Immature natural killer cell (primary cell): ENCODE measurements around the gene PRDM2. TPM values are rescaled to one million over a fixed set of nuclear protein-coding genes. Genes with fewer than 3 reads are reported as not detected.

Source experiments
- DNase-seq, 3 donors: peaks; one replicate each; pipeline ENCODE4 v3.0.0; 2022; ENCODE audit warnings: mixed read lengths in 1 of 3
- H3K27ac Mint-ChIP-seq, 6 donors: one replicate each; pipeline ENCODE4 v1.8.0; 2020; ENCODE audit warnings: mixed read lengths in 6 of 6, mild to moderate bottlenecking in 5 of 6, inconsistent platforms in 4 of 6, moderate library complexity in 3 of 6
- H3K27me3 Mint-ChIP-seq, 3 donors: one replicate each; pipeline ENCODE4 v1.8.0; 2020 to 2021; ENCODE audit warnings: low read depth in 3 of 3, mild to moderate bottlenecking in 3 of 3, mixed read lengths in 3 of 3, moderate library complexity in 3 of 3, inconsistent platforms in 1 of 3
- H3K36me3 Mint-ChIP-seq, 3 donors: one replicate each; pipeline ENCODE4 v1.8.0; 2020; ENCODE audit warnings: mixed read lengths in 3 of 3, inconsistent platforms in 2 of 3, mild to moderate bottlenecking in 2 of 3
- H3K4me1 Mint-ChIP-seq, 2 donors: one replicate each; pipeline ENCODE4 v1.8.0; 2020; ENCODE audit warnings: inconsistent platforms in 2 of 2, mild to moderate bottlenecking in 2 of 2, mixed read lengths in 2 of 2, moderate library complexity in 1 of 2
- H3K4me3 Mint-ChIP-seq, 5 donors: one replicate each; pipeline ENCODE4 v1.8.0; 2020; ENCODE audit warnings: mild to moderate bottlenecking in 5 of 5, mixed read lengths in 5 of 5, inconsistent platforms in 3 of 5, moderate library complexity in 3 of 5
- H3K9me3 Mint-ChIP-seq, 6 donors: one replicate each; pipeline ENCODE4 v1.8.0; 2020; ENCODE audit warnings: mild to moderate bottlenecking in 6 of 6, mixed read lengths in 6 of 6, inconsistent platforms in 4 of 6, moderate library complexity in 3 of 6
- polyA plus RNA-seq, 3 donors: library from polyadenylated mRNA; unstranded; fragments of 300-500 nt; fragmentation: Illumina TruSeq; gene quantifications; one replicate each; pipeline ENCODE4 v1.2.3, GENCODE V29; 2021

PRDM2 gene
- polyA plus RNA-seq, 3 donors from 2014 or later = 9.6 to 34.1 (median 10.8) TPM

- DNase-seq = no peak
- H3K4me1 Mint-ChIP-seq = peaks cover 12 to 37% of the 10 kb centered on the region in 2 donors
- H3K9me3 Mint-ChIP-seq = no peaks in the 10 kb centered on the region
- peaks cover 0 to 15% (median 4%) of the 10 kb centered on the region in 3 donors for H3K27me3 Mint-ChIP-seq
- no peak overlapping the region for H3K4me3 Mint-ChIP-seq
- peaks cover 15 to 59% (median 30%) of the 10 kb centered on the region in 3 donors for H3K36me3 Mint-ChIP-seq
- H3K27ac Mint-ChIP-seq = peak overlapping the region in 2 of 6 donors; percentile 17 to 20
Measured at GRCh38 chr1:13781907-13782633, 82.1 kb downstream of the PRDM2 start.

- Mint-ChIP-seq H3K4me3 (no peak overlapping the region), H3K27me3 (peaks cover 0 to 15% (median 4%) of the 10 kb centered on the region in 3 donors), H3K36me3 (peaks cover 15 to 63% (median 30%) of the 10 kb centered on the region in 3 donors), H3K27ac (peak overlapping the region in 2 of 6 donors; percentile 17 to 20), H3K9me3 (no peaks in the 10 kb centered on the region), H3K4me1 (peaks cover 19 to 40% of the 10 kb centered on the region in 2 donors)
- DNase-seq = no peak
Measured at GRCh38 chr1:13782634-13783360, 82.8 kb downstream of the PRDM2 start.

GRCh38 chr1:13783551-13783950 is 83.6 kb downstream of the PRDM2 start:
- Mint-ChIP-seq H3K27me3 (peaks cover 0 to 9% (median 2%) of the 10 kb centered on the region in 3 donors), H3K9me3 (no peaks in the 10 kb centered on the region), H3K4me1 (peaks cover 27 to 46% of the 10 kb centered on the region in 2 donors), H3K4me3 (no peak overlapping the region), H3K27ac (peak overlapping the region in 1 of 6 donors; percentile 58), H3K36me3 (peaks cover 9 to 60% (median 26%) of the 10 kb centered on the region in 3 donors)
- no peak for DNase-seq

- Mint-ChIP-seq H3K27ac (peak overlapping the region in 1 of 6 donors; percentile 14), H3K4me1 (peaks cover 41 to 55% of the 10 kb centered on the region in 2 donors), H3K4me3 (no peak overlapping the region), H3K9me3 (no peaks in the 10 kb centered on the region), H3K36me3 (peaks cover 8 to 46% (median 13%) of the 10 kb centered on the region in 3 donors), H3K27me3 (peaks cover 0 to 6% (median 2%) of the 10 kb centered on the region in 3 donors)
- DNase-seq = no peak
Measured at GRCh38 chr1:13784971-13785370, 85.0 kb downstream of the PRDM2 start.

GRCh38 chr1:13786541-13786940 is 86.6 kb downstream of the PRDM2 start:
- Mint-ChIP-seq H3K27me3 (peaks cover 0 to 4% (median 0%) of the 10 kb centered on the region in 3 donors), H3K9me3 (no peaks in the 10 kb centered on the region), H3K4me1 (peaks cover 57 to 66% of the 10 kb centered on the region in 2 donors), H3K27ac (peak overlapping the region in 3 of 6 donors; percentile 1 to 22 (median 6)), H3K36me3 (peaks cover 4 to 31% (median 7%) of the 10 kb centered on the region in 3 donors), H3K4me3 (no peak overlapping the region)
- DNase-seq = no peak

GRCh38 chr1:13788795-13789194 is 88.8 kb downstream of the PRDM2 start:
- Mint-ChIP-seq H3K4me1 (peaks cover 55 to 79% of the 10 kb centered on the region in 2 donors), H3K36me3 (peaks cover 0 to 20% (median 7%) of the 10 kb centered on the region in 3 donors), H3K4me3 (no peak overlapping the region), H3K27ac (no peak overlapping the region), H3K27me3 (peaks cover 0 to 2% (median 0%) of the 10 kb centered on the region in 3 donors), H3K9me3 (no peaks in the 10 kb centered on the region)
- no peak for DNase-seq

- peaks cover 0 to 2% (median 0%) of the 10 kb centered on the region in 3 donors for H3K27me3 Mint-ChIP-seq
- peak overlapping the region in 2 of 5 donors; percentile 13 to 71 for H3K4me3 Mint-ChIP-seq
- H3K4me1 Mint-ChIP-seq = peaks cover 54 to 96% of the 10 kb centered on the region in 2 donors
Measured at GRCh38 chr1:13790290-13791030, 90.5 kb downstream of the PRDM2 start.

GRCh38 chr1:13792419-13792818 is 92.4 kb downstream of the PRDM2 start:
- H3K4me1 Mint-ChIP-seq = peaks cover 67 to 100% of the 10 kb centered on the region in 2 donors
- no peak overlapping the region for H3K4me3 Mint-ChIP-seq
- H3K36me3 Mint-ChIP-seq = peaks cover 3 to 13% (median 5%) of the 10 kb centered on the region in 3 donors
- H3K27me3 Mint-ChIP-seq = peaks cover 0 to 2% (median 0%) of the 10 kb centered on the region in 3 donors
- no peaks in the 10 kb centered on the region for H3K9me3 Mint-ChIP-seq
- H3K27ac Mint-ChIP-seq = peak overlapping the region in 3 of 6 donors; percentile 13 to 30 (median 18)
- no peak for DNase-seq

More at GRCh38 chr1:13790290-13791030, 90.5 kb downstream of the PRDM2 start:
- Mint-ChIP-seq H3K27ac (peak overlapping the region; percentile 44 to 91 (median 64)), H3K9me3 (no peaks in the 10 kb centered on the region), H3K36me3 (peaks cover 3 to 21% (median 12%) of the 10 kb centered on the region in 3 donors)
- DNase-seq = no peak

- Mint-ChIP-seq H3K4me1 (peaks cover 69 to 100% of the 10 kb centered on the region in 2 donors), H3K27ac (peak overlapping the region in 2 of 6 donors; percentile 18 to 30), H3K4me3 (no peak overlapping the region), H3K27me3 (peaks cover 0 to 2% (median 0%) of the 10 kb centered on the region in 3 donors), H3K36me3 (peaks cover 3 to 11% (median 5%) of the 10 kb centered on the region in 3 donors), H3K9me3 (no peaks in the 10 kb centered on the region)
- DNase-seq = no peak
Measured at GRCh38 chr1:13793088-13793730, 93.2 kb downstream of the PRDM2 start.

- peaks cover 3 to 9% (median 5%) of the 10 kb centered on the region in 3 donors for H3K36me3 Mint-ChIP-seq
Measured at GRCh38 chr1:13794231-13795187, 94.5 kb downstream of the PRDM2 start.

GRCh38 chr1:13797397-13797796 is 97.4 kb downstream of the PRDM2 start:
- Mint-ChIP-seq H3K27ac (peak overlapping the region; percentile 46 to 71 (median 64)), H3K4me3 (peak overlapping the region in 3 of 5 donors; percentile 10 to 62 (median 12)), H3K4me1 (peaks cover 64 to 96% of the 10 kb centered on the region in 2 donors), H3K27me3 (peaks cover 0 to 2% (median 0%) of the 10 kb centered on the region in 3 donors), H3K36me3 (peaks cover 3 to 8% (median 5%) of the 10 kb centered on the region in 3 donors), H3K9me3 (no peaks in the 10 kb centered on the region)
- peak in 1 of 3 donors; percentile 26 for DNase-seq

More at GRCh38 chr1:13794231-13795187, 94.5 kb downstream of the PRDM2 start:
- no peak for DNase-seq
- Mint-ChIP-seq H3K4me1 (peaks cover 67 to 96% of the 10 kb centered on the region in 2 donors), H3K4me3 (no peak overlapping the region), H3K9me3 (no peaks in the 10 kb centered on the region), H3K27me3 (peaks cover 0 to 2% (median 0%) of the 10 kb centered on the region in 3 donors), H3K27ac (peak overlapping the region in 4 of 6 donors; percentile 37 to 67 (median 50))

- Mint-ChIP-seq H3K4me1 (peaks cover 71 to 94% of the 10 kb centered on the region in 2 donors), H3K9me3 (no peaks in the 10 kb centered on the region), H3K27me3 (peaks cover 0 to 2% (median 0%) of the 10 kb centered on the region in 3 donors), H3K4me3 (peak overlapping the region in 3 of 5 donors; percentile 4 to 62 (median 24)), H3K36me3 (peaks cover 3 to 5% (median 4%) of the 10 kb centered on the region in 3 donors), H3K27ac (peak overlapping the region; percentile 39 to 71 (median 62))
- DNase-seq = no peak
Measured at GRCh38 chr1:13798120-13798519, 98.1 kb downstream of the PRDM2 start.
